H9 (cell line): Measurements from ENCODE around the gene IST1. TPM values are rescaled to one million over a fixed set of nuclear protein-coding genes. Genes with fewer than 3 reads are reported as not detected.

Experiments
- DNase-seq: peaks from one replicate; pipeline ENCODE4 v3.0.0-alpha.2; 2017
- H2AFZ ChIP-seq: one replicate; pipeline ENCODE4 v1.6.1; 2013; ENCODE audit warnings: mild to moderate bottlenecking, low read length, control low read depth, moderate library complexity
- H2AK5ac ChIP-seq: 2 replicates; pipeline ENCODE4 v1.6.1; 2013; ENCODE audit warnings: low read length, control low read depth, mixed read lengths; ENCODE audit not compliant: insufficient read length
- H2BK120ac ChIP-seq: one replicate; pipeline ENCODE4 v1.6.1; 2013; ENCODE audit warnings: low read depth, mild to moderate bottlenecking, low read length, control low read depth, inconsistent platforms; ENCODE audit not compliant: poor library complexity, severe bottlenecking
- H2BK12ac ChIP-seq: 2 replicates; pipeline ENCODE4 v1.6.1; 2013; ENCODE audit warnings: low read length, control low read depth, mixed read lengths, low read depth; ENCODE audit not compliant: insufficient read length
- H2BK15ac ChIP-seq: 2 replicates; pipeline ENCODE4 v1.6.1; 2013; ENCODE audit warnings: low read depth, low read length, control low read depth
- H2BK20ac ChIP-seq: one replicate; pipeline ENCODE4 v1.6.1; 2013; ENCODE audit warnings: low read depth, mild to moderate bottlenecking, low read length, control low read depth, inconsistent platforms; ENCODE audit not compliant: poor library complexity, severe bottlenecking
- H2BK5ac ChIP-seq: 2 replicates; pipeline ENCODE4 v1.6.1; 2013; ENCODE audit warnings: low read length, control low read depth, mixed read lengths; ENCODE audit not compliant: insufficient read length
- H3K14ac ChIP-seq: 2 replicates; pipeline ENCODE4 v1.6.1; 2013; ENCODE audit warnings: low read length, control low read depth; ENCODE audit not compliant: insufficient read depth
- H3K18ac ChIP-seq: 2 replicates; pipeline ENCODE4 v1.6.1; 2013; ENCODE audit warnings: low read depth, mild to moderate bottlenecking, mixed read lengths, low read length, control low read depth; ENCODE audit not compliant: insufficient read length
- H3K23ac ChIP-seq: 2 replicates; pipeline ENCODE4 v1.6.1; 2013; ENCODE audit warnings: low read length, control low read depth, mixed read lengths, low read depth; ENCODE audit not compliant: insufficient read length
- H3K23me2 ChIP-seq: 2 replicates; pipeline ENCODE4 v1.6.1; 2013; ENCODE audit warnings: low read depth, mild to moderate bottlenecking, mixed read lengths, low read length, control low read depth; ENCODE audit not compliant: insufficient read length, poor library complexity, severe bottlenecking
- H3K27ac ChIP-seq: 2 replicates; pipeline ENCODE4 v1.5.1; 2013; ENCODE audit warnings: low read length, control low read depth, mixed read lengths, low read depth; ENCODE audit not compliant: insufficient read length
- H3K27me3 ChIP-seq: 2 replicates; pipeline ENCODE4 v1.6.1; 2013; ENCODE audit warnings: low read length, control low read depth, inconsistent platforms; ENCODE audit not compliant: insufficient read depth
- H3K4ac ChIP-seq: 2 replicates; pipeline ENCODE4 v1.6.1; 2013; ENCODE audit warnings: low read depth, mild to moderate bottlenecking, control low read depth, inconsistent platforms, low read length, moderate library complexity
- H3K4me1 ChIP-seq: 2 replicates; pipeline ENCODE4 v1.6.1; 2013; ENCODE audit warnings: low read length, control low read depth, inconsistent platforms; ENCODE audit not compliant: insufficient read depth
- H3K4me2 ChIP-seq: 2 replicates; pipeline ENCODE4 v1.6.1; 2013; ENCODE audit warnings: low read length, control low read depth, mixed read lengths; ENCODE audit not compliant: insufficient read length, insufficient read depth
- H3K56ac ChIP-seq: 2 replicates; pipeline ENCODE4 v1.6.1; 2013; ENCODE audit warnings: low read depth, mild to moderate bottlenecking, mixed read lengths, low read length, control low read depth; ENCODE audit not compliant: insufficient read length
- H3K79me1 ChIP-seq: 2 replicates; pipeline ENCODE4 v1.6.1; 2013; ENCODE audit warnings: low read depth, mild to moderate bottlenecking, moderate library complexity, low read length, control low read depth, inconsistent platforms; ENCODE audit not compliant: insufficient read depth, poor library complexity, severe bottlenecking
- H3K79me2 ChIP-seq: 2 replicates; pipeline ENCODE4 v1.6.1; 2013; ENCODE audit warnings: low read length, control low read depth, inconsistent platforms; ENCODE audit not compliant: insufficient read depth
- H3K9ac ChIP-seq: 2 replicates; pipeline ENCODE4 v1.6.1; 2013; ENCODE audit warnings: low read length, control low read depth, mixed read lengths; ENCODE audit not compliant: insufficient read length; ENCODE audit errors: extremely low read depth
- H3K9me3 ChIP-seq: one replicate; pipeline ENCODE4 v1.6.1; 2013; ENCODE audit warnings: low read depth, low read length, inconsistent platforms; ENCODE audit not compliant: control insufficient read depth
- H3T11ph ChIP-seq: one replicate; pipeline ENCODE4 v1.6.1; 2013; ENCODE audit warnings: mild to moderate bottlenecking, low read length, control low read depth, inconsistent platforms
- H4K20me1 ChIP-seq: one replicate; pipeline ENCODE4 v1.6.1; 2013; ENCODE audit not compliant: control insufficient read depth, insufficient read length, insufficient read depth
- H4K5ac ChIP-seq: 2 replicates; pipeline ENCODE4 v1.6.1; 2013; ENCODE audit warnings: low read depth, mild to moderate bottlenecking, mixed read lengths, low read length, control low read depth; ENCODE audit not compliant: insufficient read length
- H4K8ac ChIP-seq: replicated peaks from 2 replicates; pipeline ENCODE4 v1.6.1; 2013; ENCODE audit warnings: low read length, control low read depth, mixed read lengths, low read depth; ENCODE audit not compliant: insufficient read length
- H4K91ac ChIP-seq: 2 replicates; pipeline ENCODE4 v1.6.1; 2013; ENCODE audit warnings: low read depth, mild to moderate bottlenecking, moderate library complexity, mixed read lengths, low read length, control low read depth; ENCODE audit not compliant: insufficient read length
- H3K27ac Mint-ChIP-seq, 3 experiments: 2 replicates in 2 of 3; 3 replicates in 1 of 3; pipeline ENCODE4 v1.8.0; 2020 to 2021; ENCODE audit warnings: mixed read lengths in 3 of 3, mild to moderate bottlenecking in 1 of 3, moderate library complexity in 1 of 3
- H3K27me3 Mint-ChIP-seq: 2 replicates; pipeline ENCODE4 v1.8.0; 2021; ENCODE audit warnings: low read depth, mild to moderate bottlenecking, moderate library complexity, mixed read lengths
- H3K36me3 Mint-ChIP-seq, 3 experiments: 2 replicates in 2 of 3; 3 replicates in 1 of 3; pipeline ENCODE4 v1.8.0; 2020 to 2021; ENCODE audit warnings: low read depth in 3 of 3, mixed read lengths in 3 of 3; ENCODE audit not compliant: insufficient read depth in 1 of 3
- H3K4me1 Mint-ChIP-seq, 2 experiments: 2 replicates each; pipeline ENCODE4 v1.8.0; 2020; ENCODE audit warnings: mixed read lengths in 2 of 2
- H3K4me3 Mint-ChIP-seq, 2 experiments: 2 replicates in 1 of 2; 3 replicates in 1 of 2; pipeline ENCODE4 v1.8.0; 2020 to 2021; ENCODE audit warnings: mild to moderate bottlenecking in 2 of 2, mixed read lengths in 2 of 2, moderate library complexity in 1 of 2
- H3K9me3 Mint-ChIP-seq, 2 experiments: 2 replicates in 1 of 2; 3 replicates in 1 of 2; pipeline ENCODE4 v1.8.0; 2020; ENCODE audit warnings: mild to moderate bottlenecking in 2 of 2, mixed read lengths in 2 of 2, moderate library complexity in 1 of 2
- CTCF ChIP-seq: fragments of 200-600 bp; sonication (generic); conservative IDR thresholded peaks from 3 replicates; pipeline ENCODE4 v1.8.0; 2021; ENCODE audit warnings: antibody characterized with exemption, mild to moderate bottlenecking
- WGBS: extraction: QIAGEN DNeasy Blood & Tissue Kit; methylation state at CpG from one replicate; pipeline ENCODE4 v1.1.7; 2013; ENCODE audit warnings: missing lambda C conversion rate, low lambda C conversion rate, mixed read lengths; ENCODE audit not compliant: insufficient read length; ENCODE audit errors: extremely low coverage; 5-methylcytosine and 5-hydroxymethylcytosine counted together
- total RNA-seq: library from RNA; stranded (reverse); gene quantifications from 2 replicates; pipeline ENCODE4 v1.2.1, GENCODE V29; 2021

The IST1 gene
- total RNA-seq, 1 experiment from 2014 or later: 263 TPM

GRCh38 chr16:71927383-71927782, 32.1 kb downstream of the IST1 start:
- Histone ChIP-seq H2BK15ac (no peak overlapping the region), H3K79me1 (no peaks in the 10 kb centered on the region), H2BK20ac (no peak overlapping the region), H3K56ac (no peak overlapping the region), H3K23ac (no peak overlapping the region), H4K5ac (no peak overlapping the region), H2BK12ac (no peak overlapping the region), H2BK120ac (no peak overlapping the region), H3K18ac (no peak overlapping the region), H3K27ac (no peak overlapping the region), H3K23me2 (no peaks in the 10 kb centered on the region), H3K9ac (no peak overlapping the region), H3K4me1 (no peaks in the 10 kb centered on the region), H3K9me3 (no peaks in the 10 kb centered on the region), H4K20me1 (peaks cover 2% of the 10 kb centered on the region), H4K8ac (no peak overlapping the region), H3K27me3 (no peaks in the 10 kb centered on the region), H3K4me2 (no peak overlapping the region), H3T11ph (no peak overlapping the region), H2BK5ac (no peak overlapping the region), H3K79me2 (no peaks in the 10 kb centered on the region), H4K91ac (no peak overlapping the region), H2AK5ac (no peak overlapping the region), H3K14ac (no peak overlapping the region), H2AFZ (no peak overlapping the region), H3K4ac (no peak overlapping the region)
- no peak overlapping the region for H3K4me3 Mint-ChIP-seq
- peaks cover 51 to 92% (median 75%) of the 10 kb centered on the region in 3 experiments; a peak in 6 of 7 replicates for H3K36me3 Mint-ChIP-seq
- TF ChIP-seq CTCF: no peak
- WGBS: no CpG with 5 or more reads among the region's 3 CpGs
- H3K27ac Mint-ChIP-seq: no peak overlapping the region
- no peak for DNase-seq
- H3K4me1 Mint-ChIP-seq: no peaks in the 10 kb centered on the region
- no peaks in the 10 kb centered on the region for H3K9me3 Mint-ChIP-seq
- H3K27me3 Mint-ChIP-seq: no peaks in the 10 kb centered on the region
